OCI-M2 (cell line): ENCODE data around the gene MYBPC3.

ENCODE experiments used
- DNase-seq: peaks from one replicate; lab custom pipeline; 2025; ENCODE audit not compliant: unreplicated experiment; lab: John Stamatoyannopoulos, UW

Gene MYBPC3

GRCh38 chr11:47357985-47358730 is 5.7 kb upstream of the MYBPC3 start:
- DNase-seq: no peak

- DNase-seq: no peak
Observed at GRCh38 chr11:47356998-47357329, 4.5 kb upstream of the MYBPC3 start.

- DNase-seq: no peak
Observed at GRCh38 chr11:47356129-47356997, 3.9 kb upstream of the MYBPC3 start.

- no peak for DNase-seq
Observed at GRCh38 chr11:47355283-47356128, 3.0 kb upstream of the MYBPC3 start.

GRCh38 chr11:47354913-47355282 is 2.4 kb upstream of the MYBPC3 start:
- no peak for DNase-seq

GRCh38 chr11:47353978-47354774 is 1.7 kb upstream of the MYBPC3 start:
- no peak for DNase-seq

GRCh38 chr11:47351156-47352126 is 1.1 kb downstream of the MYBPC3 start:
- no peak for DNase-seq

- DNase-seq: no peak
Observed at GRCh38 chr11:47350315-47350714, 2.2 kb downstream of the MYBPC3 start.

GRCh38 chr11:47349521-47350095 is 2.9 kb downstream of the MYBPC3 start:
- DNase-seq: no peak

- no peak for DNase-seq
Observed at GRCh38 chr11:47348859-47349258, 3.6 kb downstream of the MYBPC3 start.

GRCh38 chr11:47348131-47348802 is 4.2 kb downstream of the MYBPC3 start:
- no peak for DNase-seq

- DNase-seq: no peak
Observed at GRCh38 chr11:47347137-47347536, 5.4 kb downstream of the MYBPC3 start.

- no peak for DNase-seq
Observed at GRCh38 chr11:47345890-47346563, 6.5 kb downstream of the MYBPC3 start.

- no peak for DNase-seq
Observed at GRCh38 chr11:47342854-47343253, 9.6 kb downstream of the MYBPC3 start.

GRCh38 chr11:47342036-47342803 is 10.3 kb downstream of the MYBPC3 start:
- no peak for DNase-seq

GRCh38 chr11:47340980-47341775 is 11.3 kb downstream of the MYBPC3 start:
- no peak for DNase-seq

- DNase-seq: no peak
Observed at GRCh38 chr11:47340010-47340409, 12.5 kb downstream of the MYBPC3 start.
